HK-2 (cell line): Measurements from ENCODE around the gene ATP6V0C.
"Not testable (repeated sequence)": the region's sequence is repeated elsewhere in the genome, so short reads cannot be mapped to it uniquely, and the experiment has no call there.

Source experiments
- DNase-seq: peaks from one replicate; pipeline ENCODE4 v3.0.0-alpha.2; 2018; ENCODE audit not compliant: unreplicated experiment

Gene ATP6V0C

DNA sequence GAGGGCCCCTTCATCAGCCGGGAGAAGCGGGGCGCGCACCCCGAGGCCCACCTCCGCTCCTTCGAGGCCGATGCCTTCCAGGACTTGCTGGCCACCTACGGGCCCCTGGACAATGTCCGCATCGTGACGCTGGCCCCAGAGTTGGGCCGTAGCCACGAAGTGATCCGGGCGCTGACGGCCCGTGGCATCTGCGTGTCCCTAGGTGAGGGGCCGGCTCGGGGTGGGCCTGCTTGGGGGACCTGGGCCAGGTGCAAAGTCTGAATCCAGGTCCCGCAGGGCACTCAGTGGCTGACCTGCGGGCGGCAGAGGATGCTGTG, 14.0 kb downstream of the ATP6V0C start:
- no peak for DNase-seq

DNA sequence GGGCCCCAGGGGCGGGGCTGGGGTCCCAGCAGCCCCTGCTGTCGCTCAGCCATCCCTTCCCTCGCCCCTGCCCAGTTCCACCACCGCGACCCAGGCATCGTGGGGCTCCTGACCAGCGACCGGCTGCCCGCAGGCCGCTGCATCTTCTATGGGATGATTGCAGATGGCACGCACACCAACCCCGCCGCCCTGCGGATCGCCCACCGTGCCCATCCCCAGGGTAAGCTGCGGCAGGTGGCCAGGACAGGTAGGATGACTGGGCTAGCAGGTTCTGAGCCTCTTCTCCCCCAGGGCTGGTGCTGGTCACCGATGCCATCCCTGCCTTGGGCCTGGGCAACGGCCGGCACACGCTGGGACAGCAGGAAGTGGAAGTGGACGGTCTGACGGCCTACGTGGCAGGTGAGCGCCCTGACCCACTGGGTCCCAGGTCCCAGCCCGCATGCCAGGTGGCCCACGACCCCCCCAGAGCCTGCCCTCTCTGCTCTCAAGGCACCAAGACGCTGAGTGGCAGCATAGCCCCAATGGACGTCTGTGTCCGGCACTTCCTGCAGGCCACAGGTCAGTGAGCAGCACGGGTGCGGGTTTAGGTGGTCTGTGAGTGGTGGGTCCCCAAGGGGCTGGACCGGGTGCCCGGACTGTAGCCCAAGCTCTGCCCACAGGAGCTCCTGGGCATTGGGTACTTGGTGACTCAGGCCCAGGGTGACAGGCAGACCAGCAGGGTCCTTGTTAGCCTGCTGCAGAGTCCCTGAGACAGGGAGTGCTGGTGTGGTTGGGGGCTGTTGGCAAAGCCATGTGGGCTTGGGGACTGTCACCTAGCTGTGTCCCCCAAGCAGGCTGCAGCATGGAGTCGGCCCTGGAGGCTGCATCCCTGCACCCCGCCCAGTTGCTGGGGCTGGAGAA, 14.7 kb downstream of the ATP6V0C start:
- DNase-seq: no peak

DNA sequence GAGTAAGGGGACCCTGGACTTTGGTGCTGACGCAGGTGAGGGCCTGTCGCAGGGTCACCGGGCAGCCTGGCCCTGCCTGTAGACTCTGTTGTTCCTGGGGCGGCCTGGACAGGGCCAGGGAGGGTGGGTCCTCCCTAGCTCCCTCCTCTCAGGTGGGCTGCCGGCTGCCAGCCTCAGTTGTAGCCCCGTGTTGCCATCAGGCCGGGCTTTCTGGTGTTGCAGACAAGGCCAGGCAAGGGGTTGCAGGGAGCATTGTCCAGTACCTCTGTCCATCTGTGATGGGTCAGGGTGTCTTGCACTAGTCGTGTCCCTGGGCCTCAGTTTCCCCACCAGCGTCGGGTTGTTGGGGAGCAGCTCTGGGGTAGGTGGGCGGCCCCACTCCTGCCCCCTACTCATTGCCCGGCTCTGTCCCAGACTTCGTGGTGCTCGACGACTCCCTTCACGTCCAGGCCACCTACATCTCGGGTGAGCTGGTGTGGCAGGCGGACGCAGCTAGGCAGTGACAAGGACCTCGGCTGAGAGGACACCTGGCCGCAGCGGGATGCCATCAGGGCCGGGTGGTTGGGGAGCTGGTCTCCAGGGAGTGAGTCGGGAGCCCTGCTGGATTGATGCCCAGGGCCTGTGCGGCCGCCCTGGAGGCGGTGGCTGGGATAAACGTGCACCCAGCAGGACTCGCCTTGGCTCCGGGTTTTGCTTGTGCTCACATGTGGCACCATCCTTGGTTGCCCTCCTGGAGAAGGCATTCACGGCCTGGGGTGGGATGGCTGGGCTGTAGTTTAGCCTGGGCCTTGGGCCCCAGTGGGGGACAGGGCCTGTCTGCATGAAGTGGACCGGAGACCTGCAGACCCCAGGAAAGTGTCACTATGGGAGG, 15.5 kb downstream of the ATP6V0C start:
- DNase-seq: no peak

DNA sequence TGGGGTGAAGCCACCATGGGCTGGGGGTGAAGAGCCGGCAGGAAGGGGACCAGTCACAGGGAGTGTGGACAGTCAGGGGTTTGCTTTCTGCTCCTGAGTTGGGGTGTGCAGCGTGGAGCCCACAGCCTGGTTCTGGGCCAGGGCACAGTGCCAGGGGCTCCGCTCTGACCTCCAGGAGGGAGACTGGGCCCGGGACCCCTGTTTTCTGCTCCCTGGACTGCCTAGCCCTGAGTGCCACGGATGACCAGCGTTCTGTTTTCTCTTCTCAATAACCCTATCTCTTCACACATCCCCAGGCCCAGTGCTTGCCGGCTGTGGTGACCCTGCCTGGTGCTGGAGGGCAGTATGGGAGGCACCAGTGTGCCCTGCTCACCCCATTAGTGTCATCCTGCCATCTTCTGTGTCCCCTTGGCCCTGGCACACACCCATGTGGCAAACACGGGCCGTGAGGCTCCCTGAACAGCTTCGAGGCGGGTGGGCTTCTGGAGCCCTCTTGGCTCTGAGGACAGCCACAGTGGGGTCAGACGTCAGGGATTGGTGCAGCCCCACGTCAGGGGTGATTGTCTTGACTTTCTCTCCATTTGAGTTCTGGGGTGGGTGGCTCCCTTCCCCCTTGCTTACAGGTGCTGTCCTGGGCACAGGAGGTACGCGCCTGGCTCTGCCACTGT, 16.3 kb downstream of the ATP6V0C start:
- no peak for DNase-seq

DNA sequence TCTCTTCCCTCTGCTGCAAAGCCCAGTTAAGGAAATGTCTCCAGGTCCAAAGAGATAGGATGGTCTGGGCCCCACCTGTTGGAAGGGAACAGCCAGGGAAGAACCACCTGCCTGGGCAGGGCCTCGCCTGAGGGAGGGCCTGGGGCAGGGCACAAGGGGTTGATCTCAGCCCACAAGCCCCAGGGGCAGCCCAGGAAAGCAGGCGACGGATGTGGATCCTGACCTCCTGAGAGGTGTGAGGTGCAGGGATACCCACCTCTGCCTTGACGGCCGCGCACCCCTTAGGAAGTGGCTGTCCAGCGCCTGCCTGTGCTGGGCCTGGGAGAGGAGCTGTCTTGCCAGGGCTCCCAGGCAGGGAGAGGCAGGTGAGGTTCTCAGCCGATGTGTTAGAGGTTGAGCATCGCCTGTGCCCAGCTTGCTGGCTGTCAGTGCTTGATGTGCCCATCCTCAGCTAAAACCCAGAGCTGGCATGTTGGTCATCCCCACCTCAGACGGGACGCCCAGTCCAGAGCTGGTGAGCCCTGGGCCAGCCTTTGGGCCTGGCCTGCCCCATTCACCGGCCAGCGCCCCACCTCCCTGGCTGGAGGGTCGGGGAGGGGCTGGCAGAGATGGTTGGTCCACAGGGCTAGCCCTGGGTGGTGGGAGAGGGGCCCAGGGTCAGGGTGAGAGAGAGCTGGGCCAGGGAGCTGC, 17.0 kb downstream of the ATP6V0C start:
- DNase-seq: no peak

DNA sequence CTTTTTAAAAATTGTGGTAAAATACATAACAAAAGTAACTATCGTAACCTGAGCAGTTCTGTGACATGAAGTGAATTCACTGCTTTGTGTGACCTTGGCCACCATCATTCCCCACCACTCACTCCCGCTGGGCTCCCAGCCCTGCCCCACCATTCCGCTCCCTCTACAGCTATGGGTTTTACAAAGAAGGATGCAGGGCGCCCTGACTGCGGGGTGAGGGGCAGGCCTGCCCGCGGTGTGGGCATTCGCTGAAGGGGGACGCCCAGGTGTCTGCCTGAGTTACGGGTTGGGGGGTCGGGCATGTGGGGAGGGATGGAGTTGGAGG, 17.6 kb downstream of the ATP6V0C start, which contains the start of gene CEMP1:
TSS of gene CEMP1 (minus strand) at position 38 of the 325 bp plus-strand sequence. CDS start 335 bp downstream, outside the sequence.
- DNase-seq: no peak

DNA sequence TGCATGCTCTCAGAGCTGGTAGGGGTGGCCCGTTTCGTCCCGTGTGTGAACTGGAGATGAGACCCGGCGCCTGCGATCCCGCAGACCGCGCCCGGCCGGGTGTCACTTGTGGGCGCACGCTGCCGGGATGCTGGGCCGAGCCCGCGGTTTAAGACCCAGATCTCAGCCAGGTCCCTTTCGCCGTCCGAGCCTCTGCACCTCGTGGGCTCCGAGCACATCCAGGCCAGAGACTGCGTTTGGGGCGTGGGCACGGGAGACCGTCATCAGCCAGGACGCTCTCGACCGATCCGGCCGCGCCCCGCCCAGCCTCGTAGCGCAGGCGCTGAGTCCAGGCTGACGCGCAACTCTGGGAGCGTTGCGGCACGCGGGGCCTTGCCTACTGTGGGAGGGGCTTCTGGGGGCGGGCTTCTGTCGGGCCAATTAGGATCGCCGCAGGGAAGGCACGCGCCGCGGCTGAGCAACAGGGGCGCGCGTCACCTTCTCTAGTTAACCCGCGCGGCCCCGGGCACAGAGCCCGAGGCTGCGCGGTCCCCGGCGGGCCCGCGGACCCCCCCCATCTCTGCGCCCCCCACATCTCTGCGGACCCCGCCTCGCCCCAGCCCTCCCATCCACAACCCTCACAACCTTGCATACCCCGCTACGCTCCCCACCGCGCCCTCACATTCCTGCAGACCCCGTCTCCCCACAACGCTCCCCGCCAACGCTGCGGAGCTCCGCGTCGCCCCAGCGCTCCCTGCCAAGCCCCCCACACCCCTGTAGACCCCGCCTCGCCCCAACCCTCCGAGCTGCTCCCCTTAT, 18.1 kb downstream of the ATP6V0C start:
- peak; percentile 92 for DNase-seq

DNA sequence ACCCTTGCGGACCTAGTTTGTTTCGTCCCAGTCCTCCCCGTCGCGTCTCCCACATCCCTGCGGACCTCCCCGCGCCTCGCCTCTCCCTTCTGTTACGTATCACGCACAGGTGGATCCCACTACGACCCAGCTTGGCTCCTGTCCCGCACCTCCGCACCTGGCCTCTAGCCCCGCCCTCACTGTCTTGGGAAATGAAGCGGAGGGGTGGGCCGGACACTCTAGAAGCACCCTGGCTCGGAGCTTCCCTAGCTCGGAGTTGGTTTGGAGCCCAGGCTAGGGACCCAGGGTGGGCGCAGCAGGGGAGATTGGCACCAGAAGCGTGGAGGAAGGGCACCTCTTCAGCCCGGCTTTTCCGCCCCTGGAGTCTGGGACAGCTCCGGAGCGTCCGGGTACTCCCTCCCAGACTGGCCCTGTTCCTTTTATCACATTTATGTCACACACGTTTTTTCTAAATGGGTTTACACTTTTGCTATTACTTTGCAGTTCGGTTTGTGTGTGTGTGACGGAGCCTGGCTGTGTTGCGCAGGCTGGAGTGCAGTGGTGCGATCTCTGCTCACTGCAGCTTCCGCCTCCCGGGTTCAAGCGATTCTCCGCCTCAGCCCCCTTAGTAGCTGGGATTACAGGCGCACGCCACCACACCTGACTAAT, 18.9 kb downstream of the ATP6V0C start:
- DNase-seq: peak; percentile 65

DNA sequence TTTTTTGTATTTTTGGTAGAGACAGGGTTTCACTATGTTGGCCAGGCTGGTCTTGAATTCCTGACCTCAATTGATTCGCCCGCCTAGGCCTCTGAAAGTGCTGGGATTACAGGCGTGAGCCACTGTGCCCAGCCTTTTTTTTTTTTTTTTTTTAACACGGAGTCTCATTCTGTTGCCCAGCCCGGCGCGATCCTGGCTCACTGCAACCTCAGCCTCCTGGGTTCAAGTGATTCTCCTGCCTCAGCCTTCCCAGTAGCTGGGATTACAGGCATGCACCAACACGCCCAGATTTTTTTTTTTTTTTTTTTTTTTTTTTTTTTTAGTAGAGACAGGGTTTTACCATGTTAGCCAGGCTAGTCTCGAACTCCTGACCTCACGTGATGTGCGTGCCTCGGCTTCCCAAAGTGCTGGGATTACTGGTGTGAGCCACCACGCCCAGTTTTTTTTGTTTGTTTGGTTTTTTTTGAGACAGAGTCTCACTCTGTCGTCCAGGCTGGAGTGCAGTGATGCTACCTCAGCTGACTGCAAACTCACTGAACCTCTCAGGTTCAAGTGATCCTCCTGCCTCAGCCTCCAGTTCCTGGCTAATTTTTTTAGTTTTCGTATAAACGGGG, 19.5 kb downstream of the ATP6V0C start:
- DNase-seq: not testable (repeated sequence)

DNA sequence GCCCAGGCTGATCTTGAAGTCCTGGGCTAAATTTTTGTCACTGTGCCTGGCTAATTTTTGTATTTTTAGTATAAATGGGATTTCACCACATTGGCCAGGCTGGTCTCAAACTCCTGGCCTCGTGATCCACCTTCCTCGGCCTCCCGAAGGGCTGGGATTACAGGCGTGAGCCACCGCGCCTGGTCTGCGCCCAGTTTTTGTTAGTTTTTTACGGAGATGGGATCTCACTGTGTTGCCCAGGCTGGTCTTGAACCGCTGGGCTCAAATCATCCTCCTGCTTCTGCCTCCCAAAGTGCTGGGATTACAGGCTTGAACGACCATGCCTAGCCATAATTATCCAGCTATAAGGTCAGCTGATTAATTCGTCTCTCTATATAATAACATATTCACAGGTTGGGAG, 20.2 kb downstream of the ATP6V0C start:
- DNase-seq: no peak

DNA sequence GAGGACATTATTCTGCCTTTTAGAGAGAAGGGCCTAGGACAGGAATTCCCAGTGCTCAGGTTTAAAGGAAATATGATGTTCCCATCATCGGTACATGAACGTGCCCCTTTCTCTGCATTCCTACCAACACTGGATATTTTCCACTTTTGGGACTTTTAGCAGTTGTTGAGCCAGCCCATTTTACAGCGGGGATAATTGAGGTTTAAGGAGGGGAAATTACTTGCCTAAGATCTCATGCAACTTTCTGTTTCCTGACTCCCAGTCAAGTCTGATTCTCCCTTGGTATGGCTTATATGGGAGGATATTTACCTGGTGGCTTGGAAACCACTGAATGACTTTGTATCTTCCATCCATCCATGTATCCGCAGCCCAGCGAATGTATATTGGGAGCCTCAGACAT, 20.6 kb downstream of the ATP6V0C start:
- DNase-seq: not testable (repeated sequence)

DNA sequence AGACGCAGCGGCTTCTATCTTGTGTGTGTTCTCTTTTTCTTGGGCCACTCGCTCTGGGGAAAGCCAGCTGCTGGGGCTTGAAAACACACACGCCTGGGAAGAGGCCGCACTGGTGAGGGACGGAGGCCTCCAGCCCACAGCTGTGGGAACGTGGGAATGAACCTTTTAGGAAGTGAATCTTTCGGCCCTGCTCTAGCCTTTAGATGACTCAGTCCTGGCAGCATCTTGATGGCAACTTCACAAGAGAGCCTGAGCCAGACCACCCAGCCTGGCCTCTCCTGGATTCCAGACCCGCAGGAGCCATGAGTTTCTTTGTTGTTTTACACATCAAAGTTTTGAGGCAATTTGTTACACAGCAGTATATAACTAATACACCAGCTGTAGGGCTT, 21.9 kb downstream of the ATP6V0C start:
- DNase-seq: no peak

DNA sequence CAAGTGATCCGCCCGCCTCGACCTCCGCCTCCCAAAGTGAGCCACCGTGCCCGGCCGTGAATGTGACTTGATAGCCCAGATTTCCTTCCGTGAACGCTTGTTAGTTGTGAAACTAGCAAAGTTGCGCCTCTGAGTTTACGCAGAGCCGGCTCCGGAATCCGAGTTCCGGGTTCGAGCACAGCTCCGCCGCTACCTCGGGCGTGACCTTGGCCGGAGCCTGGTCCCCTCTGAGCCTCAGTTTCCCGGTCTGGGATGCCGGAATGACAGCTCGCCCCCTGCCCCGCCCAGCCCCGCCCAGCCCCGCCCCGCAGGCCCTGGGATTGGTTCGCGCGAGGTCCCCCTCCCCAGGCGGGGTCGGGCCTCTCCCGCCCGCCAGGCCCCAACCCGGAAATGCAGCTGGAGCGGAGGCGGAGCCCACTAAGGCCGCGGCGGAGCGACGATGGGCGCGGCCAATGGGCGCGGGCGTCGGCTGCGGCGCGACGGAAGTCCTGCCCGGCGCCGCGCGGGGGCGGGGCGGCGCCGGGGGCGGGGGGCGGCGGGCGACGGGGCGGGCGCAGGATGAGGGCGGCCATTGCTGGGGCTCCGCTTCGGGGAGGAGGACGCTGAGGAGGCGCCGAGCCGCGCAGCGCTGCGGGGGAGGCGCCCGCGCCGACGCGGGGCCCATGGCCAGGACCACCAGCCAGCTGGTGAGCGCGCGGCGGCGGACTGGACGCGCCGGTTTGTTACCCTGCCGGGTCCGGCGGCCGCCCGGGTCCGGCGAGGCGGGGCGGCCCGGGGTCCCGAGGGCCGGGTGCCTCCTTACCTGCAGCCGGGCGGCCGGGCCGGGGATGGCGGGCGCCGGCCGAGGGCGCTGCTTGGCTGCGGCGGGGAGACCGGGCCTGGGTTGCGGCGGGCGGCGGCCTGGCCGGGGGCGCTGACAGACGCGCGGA, 24.0 kb downstream of the ATP6V0C start, which contains the start of gene PDPK1:
TSS of gene PDPK1 (plus strand) at position 571 of the 929 bp plus-strand sequence. CDS start at position 663, 92 bp downstream.
- peak; percentile 88 for DNase-seq

DNA sequence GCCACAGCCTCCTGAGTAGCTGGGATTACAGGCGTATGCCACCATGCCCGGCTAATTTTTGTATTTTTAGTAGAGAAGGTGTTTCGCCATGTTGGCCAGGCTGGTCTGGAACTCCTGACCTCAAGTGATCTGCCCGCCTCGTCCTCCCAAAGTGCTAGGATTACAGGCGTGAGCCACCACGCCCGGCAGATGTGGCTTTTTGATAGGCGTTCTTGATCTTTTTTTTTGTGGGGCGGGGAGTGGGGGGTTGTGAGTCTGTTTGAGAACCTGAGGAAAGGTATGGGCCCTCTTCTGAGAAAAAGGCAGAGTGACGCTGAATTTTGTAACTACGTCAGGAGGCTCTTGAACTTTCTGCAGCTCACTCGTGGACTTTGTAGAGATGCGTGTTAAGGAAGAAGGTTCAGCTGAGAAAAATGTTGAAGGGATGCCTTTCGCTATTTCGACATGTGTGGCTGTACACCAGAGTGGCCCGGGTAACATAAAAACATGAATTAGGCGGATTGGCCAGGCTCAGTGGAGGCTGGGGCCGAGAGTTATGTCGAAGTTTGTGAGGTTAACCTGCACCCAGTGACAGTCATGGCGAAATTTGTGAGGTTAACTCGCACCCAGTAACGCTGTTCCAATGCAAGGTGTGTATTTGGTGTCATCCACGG, 25.6 kb downstream of the ATP6V0C start:
- DNase-seq: not testable (repeated sequence)

DNA sequence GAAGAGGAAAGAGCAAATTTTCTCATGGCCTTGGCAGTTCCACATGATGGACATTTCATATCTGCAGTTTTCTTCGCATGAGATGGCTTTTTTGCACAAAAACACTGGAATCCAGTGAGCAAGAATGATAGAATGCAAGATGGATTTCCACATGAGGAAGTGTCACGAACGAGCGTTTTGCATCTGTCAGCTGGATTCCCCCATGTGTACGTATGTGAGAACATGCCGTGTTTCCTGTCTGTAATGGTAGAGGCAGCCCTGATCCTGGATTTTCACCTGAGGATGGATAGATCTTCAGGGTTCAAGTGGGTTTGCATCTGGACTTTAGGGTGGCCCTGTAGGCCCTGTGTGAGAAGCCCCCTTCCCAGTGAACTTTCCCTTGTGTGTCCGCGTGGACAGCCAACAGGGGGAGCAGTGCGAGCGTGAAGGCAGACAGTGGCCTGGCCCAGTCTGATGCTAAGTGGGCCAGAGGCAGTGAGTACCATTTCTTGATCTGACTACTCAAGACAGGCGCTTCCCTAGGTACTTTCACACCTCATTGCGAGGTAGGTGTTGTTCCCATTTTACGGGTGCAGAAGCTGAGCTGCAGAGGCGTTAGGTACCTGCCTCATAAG, 26.2 kb downstream of the ATP6V0C start:
- DNase-seq: not testable (repeated sequence)

DNA sequence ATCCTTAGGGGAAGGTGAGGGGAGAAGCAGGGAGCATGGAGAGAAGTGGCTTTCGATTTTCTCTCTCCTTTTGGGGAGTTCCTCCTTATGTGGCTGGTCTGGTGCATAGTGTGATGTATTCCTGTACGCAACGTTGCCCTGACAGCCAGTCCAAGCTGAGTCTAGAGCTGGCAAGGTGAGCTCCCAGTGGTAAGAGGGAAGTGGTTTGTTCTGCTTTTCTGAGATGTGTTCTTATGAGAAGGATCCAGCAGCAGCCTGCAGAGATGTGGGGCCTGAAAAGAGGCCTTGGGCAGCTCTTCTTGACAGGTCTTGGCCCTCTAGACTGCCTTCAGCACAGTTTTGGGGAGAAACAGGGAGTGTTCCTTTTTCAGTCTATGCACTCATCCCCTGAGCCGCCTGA, 27.2 kb downstream of the ATP6V0C start:
- DNase-seq: not testable (repeated sequence)

DNA sequence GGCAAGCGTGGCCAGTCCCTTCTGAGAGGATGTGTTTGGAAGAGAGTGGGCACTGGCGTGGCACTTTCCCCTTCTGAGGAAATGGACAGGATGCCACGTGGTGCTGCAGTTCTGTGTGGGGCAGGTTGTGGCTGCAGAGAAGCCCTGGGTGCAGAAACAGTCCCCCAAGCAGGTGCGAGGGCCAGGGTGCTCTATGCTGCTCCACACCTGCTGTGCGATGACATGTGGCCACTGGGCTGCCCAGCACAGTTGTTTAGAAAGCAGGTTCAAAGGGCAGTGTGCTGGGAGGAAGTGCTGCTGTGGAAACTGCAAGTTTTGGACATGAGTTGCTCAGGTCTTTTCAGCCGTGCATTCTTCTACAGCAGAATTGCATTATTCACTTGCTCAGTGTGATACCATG, 27.7 kb downstream of the ATP6V0C start:
- not testable (repeated sequence) for DNase-seq

DNA sequence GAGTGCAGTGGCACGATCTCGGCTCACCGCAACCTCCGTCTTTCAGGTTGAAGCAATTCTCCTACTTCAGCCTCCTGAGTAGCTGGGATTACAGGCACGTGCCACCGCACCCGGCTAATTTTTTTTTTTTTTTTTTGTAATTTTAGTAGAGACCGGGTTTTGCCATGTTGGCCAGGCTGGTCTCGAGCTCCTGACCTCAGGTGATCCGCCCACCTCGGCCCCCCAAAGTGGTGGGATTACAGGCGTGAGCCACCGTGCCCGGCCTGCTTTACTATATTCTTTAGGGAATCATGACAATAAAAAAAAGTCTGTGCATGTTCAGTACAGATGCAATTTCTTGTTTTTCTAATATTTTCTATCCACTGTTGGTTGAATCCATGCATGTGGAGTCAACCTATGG, 30.0 kb downstream of the ATP6V0C start:
- DNase-seq: not testable (repeated sequence)
